ENCODE results near the gene TMEM170B.
"Not testable (repeated sequence)": the region's sequence is repeated elsewhere in the genome, so short reads cannot be mapped to it uniquely, and the experiment has no call there.

Gene TMEM170B

GRCh38 chr6:11528996-11529395 lies 8.6 kb upstream of the TMEM170B start:
- no peak for DNase-seq (ENCODE audit: low spot score)

GRCh38 chr6:11532097-11532496 lies 5.5 kb upstream of the TMEM170B start:
- peak; percentile 63 for DNase-seq (ENCODE audit: low spot score)

- no peak for DNase-seq (ENCODE audit: low spot score)
These were observed 3.0 kb upstream of the TMEM170B start for GRCh38 chr6:11534561-11534960.

GRCh38 chr6:11535801-11536230 lies 1.7 kb upstream of the TMEM170B start:
- no peak for DNase-seq (ENCODE audit: low spot score)

GRCh38 chr6:11536795-11537194 lies 754 bp upstream of the TMEM170B start:
- DNase-seq (ENCODE audit: low spot score) = peak; percentile 60

- DNase-seq (ENCODE audit: low spot score) = peak; percentile 42
These were observed 686 bp downstream of the TMEM170B start for GRCh38 chr6:11538052-11538818.

GRCh38 chr6:11538819-11539468 lies 1.4 kb downstream of the TMEM170B start:
- no peak for DNase-seq (ENCODE audit: low spot score)

- DNase-seq (ENCODE audit: low spot score) = no peak
These were observed 5.3 kb downstream of the TMEM170B start for GRCh38 chr6:11542863-11543262.

GRCh38 chr6:11543919-11544518 lies 6.5 kb downstream of the TMEM170B start:
- no peak for DNase-seq (ENCODE audit: low spot score)

- DNase-seq (ENCODE audit: low spot score) = not testable (repeated sequence)
These were observed 10.3 kb downstream of the TMEM170B start for GRCh38 chr6:11547846-11548245.

- DNase-seq (ENCODE audit: low spot score) = not testable (repeated sequence)
These were observed 11.0 kb downstream of the TMEM170B start for GRCh38 chr6:11548578-11548977.

- no peak for DNase-seq (ENCODE audit: low spot score)
These were observed 13.5 kb downstream of the TMEM170B start for GRCh38 chr6:11551053-11551452.

GRCh38 chr6:11552442-11552841 lies 14.9 kb downstream of the TMEM170B start:
- no peak for DNase-seq (ENCODE audit: low spot score)

GRCh38 chr6:11553824-11554223 lies 16.3 kb downstream of the TMEM170B start:
- DNase-seq (ENCODE audit: low spot score) = no peak

- DNase-seq (ENCODE audit: low spot score) = no peak
These were observed 18.8 kb downstream of the TMEM170B start for GRCh38 chr6:11556309-11556708.

- DNase-seq (ENCODE audit: low spot score) = no peak
These were observed 26.2 kb downstream of the TMEM170B start for GRCh38 chr6:11563793-11564192.

GRCh38 chr6:11566609-11567008 lies 29.1 kb downstream of the TMEM170B start:
- no peak for DNase-seq (ENCODE audit: low spot score)

- no peak for DNase-seq (ENCODE audit: low spot score)
These were observed 33.5 kb downstream of the TMEM170B start for GRCh38 chr6:11571073-11571472.

GRCh38 chr6:11575408-11576033 lies 38.0 kb downstream of the TMEM170B start:
- DNase-seq (ENCODE audit: low spot score) = peak; percentile 88

GRCh38 chr6:11580686-11581405 lies 43.3 kb downstream of the TMEM170B start:
- no peak for DNase-seq (ENCODE audit: low spot score)

GRCh38 chr6:11584244-11584643 lies 46.7 kb downstream of the TMEM170B start:
- no peak for DNase-seq (ENCODE audit: low spot score)

- DNase-seq (ENCODE audit: low spot score) = peak; percentile 61
These were observed 48.0 kb downstream of the TMEM170B start for GRCh38 chr6:11585426-11586016.
